Measurements from ENCODE around the gene WDR76.
"Not testable (repeated sequence)": the region's sequence is repeated elsewhere in the genome, so short reads cannot be mapped to it uniquely, and the experiment has no call there.

The WDR76 gene
- 29.4 to 34.4 reads per million in 2 donors for total RNA-seq

DNA sequence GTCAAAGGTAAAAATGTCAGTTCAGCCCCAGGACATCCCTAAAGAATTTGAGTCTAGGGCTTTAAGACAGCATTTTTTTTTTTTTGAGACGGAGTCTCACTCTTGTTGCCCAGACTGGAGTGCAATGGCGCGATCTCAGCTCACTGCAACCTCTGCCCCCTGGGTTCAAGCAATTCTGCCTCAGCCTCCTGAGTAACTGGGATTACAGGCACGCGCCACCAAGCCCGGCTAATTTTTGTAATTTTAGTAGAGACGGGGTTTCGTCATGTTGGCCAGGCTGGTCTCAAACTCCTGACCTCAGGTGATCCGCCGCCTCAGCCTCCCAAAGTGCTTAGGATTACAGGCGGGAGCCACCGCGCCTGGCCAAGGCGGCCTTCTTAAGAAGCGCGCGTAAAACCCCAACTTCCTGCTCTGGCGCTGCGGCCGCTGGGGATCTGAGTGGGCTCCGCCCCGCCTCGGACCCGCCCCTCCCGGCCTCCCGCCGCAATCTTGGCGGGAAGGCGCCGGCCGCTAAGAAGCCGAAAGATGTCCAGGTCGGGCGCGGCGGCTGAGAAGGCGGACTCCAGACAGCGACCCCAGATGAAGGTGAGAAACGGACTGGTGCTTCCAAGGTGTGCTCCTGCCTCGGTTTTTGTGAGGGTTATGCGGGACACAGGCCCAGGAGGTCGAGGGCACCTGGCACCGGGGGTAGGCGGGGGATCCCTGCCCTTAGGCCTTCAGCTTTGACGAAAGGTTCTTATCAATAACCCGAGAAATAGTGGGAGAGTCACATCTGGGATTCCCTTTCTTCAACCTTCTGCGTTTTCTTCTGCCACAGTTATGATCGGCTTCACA, at the start of gene WDR76:
TSS of gene WDR76 (plus strand) at position 495 of the 834 bp plus-strand sequence. CDS start at position 526, 31 bp downstream.
- peak; percentile 60 for DNase-seq

GRCh38 chr15:43777267-43777914, 49.4 kb upstream of the WDR76 start:
- DNase-seq = peak; percentile 71

DNA sequence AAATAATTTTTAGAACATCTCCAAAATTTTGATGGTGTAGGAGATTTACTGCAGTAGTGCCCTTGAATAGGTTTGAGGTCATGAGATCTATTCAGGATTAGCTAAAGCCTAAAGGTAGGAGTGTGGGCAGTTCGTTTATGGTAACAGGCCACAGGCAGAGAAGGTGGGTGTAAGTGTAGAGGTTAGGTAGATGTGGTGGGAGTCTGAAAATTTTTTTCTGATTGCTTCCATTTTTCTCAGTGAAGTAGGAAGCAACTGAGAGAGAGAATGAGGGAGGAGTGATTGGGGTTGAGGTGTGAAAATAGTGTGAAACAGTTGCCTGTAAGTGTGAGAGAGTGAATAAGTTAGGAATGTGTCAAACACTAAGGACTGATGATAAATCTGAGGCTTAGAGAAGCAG, 47.8 kb upstream of the WDR76 start:
- no peak for DNase-seq

GRCh38 chr15:43789409-43789808, 37.4 kb upstream of the WDR76 start:
- no peak for DNase-seq

GRCh38 chr15:43791993-43792760, 34.6 kb upstream of the WDR76 start, which contains the start of gene SERF2:
SERF2 (plus strand) TSS chr15:43792320; CDS start chr15:43792377, 57 bp downstream.
- peak; percentile 100 for DNase-seq

GRCh38 chr15:43792761-43793476, 33.9 kb upstream of the WDR76 start:
- no peak for DNase-seq

- DNase-seq = no peak
Observed at GRCh38 chr15:43793647-43794046, 33.2 kb upstream of the WDR76 start.

- no peak for DNase-seq
Observed at GRCh38 chr15:43794269-43795037, 32.3 kb upstream of the WDR76 start.

GRCh38 chr15:43795197-43795596, 31.6 kb upstream of the WDR76 start:
- no peak for DNase-seq

DNA sequence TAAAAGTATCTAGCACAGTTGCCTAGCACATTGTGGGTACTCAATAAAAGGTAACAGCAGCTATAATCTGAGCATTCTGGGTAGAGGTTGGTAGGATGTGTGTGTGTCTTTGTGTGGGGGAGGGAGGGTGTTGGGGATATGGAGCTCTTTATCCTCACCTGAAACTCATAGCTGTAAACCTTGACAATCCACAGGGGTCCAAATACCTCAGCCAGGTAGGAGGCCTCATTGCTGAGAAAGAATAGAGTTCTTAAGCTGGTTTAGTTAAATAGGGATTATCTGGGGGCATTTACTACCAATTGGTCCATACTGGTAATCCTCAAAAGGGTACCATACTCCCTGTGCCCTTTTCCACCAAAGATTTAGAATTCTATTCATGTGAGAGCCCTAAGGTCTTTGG, 30.8 kb upstream of the WDR76 start:
- no peak for DNase-seq

GRCh38 chr15:43796566-43796965, 30.2 kb upstream of the WDR76 start:
- no peak for DNase-seq

DNA sequence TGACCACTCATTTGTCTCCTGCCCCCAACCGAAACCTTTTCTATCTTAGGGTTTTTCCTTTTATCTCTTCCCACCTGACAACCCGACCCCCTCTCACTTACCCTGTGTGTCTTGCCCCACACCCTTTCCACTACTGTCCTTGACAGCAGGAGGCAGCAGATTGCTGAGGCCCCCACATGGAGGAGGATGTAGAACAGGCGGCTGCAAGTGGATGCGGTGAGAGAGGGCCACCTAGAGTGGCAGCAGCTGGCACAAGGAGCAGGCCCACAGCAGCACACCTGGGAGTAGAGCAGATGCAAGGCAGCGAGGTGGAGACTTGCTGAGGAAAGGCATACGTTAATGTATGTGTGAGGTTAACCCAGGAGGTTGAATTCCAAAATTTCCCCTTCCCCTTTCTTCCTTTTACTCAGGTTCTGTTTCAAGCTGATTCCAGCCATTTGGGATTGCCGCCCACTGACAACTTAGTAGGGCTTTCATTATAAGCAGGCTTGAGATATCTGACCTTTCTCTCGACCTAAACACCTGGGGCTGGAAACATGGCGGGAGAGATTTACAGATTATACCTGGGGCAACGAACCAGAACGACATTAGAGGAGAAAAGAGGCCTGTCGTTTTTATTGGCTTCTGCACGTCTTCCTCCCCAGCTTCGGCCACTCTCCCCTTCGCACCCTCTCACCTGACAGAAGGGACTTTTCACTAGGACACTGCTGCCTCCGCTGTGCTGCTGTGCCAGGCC, 27.4 kb upstream of the WDR76 start:
- DNase-seq = no peak

DNA sequence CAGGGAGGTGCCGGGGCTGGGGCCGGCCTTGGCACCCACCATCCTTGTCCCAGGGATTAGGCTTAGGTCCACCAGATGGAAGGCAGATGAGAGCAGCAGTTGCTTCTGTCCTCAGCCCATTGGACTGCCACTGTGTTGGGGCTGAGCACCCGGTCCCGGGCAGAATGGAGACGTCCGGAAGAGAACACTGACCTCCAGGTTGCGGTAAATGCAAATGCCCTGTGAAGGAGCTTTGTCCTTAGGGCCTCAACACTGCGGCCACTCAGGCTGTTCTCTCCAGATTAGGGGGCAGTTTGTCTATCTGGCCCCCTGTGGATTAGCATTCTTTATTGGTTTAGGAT, 26.9 kb upstream of the WDR76 start, which contains the start of gene SERINC4:
TSS of gene SERINC4 (minus strand) at position 276 of the 341 bp plus-strand sequence. CDS start at position 42, 234 bp downstream.
- no peak for DNase-seq

DNA sequence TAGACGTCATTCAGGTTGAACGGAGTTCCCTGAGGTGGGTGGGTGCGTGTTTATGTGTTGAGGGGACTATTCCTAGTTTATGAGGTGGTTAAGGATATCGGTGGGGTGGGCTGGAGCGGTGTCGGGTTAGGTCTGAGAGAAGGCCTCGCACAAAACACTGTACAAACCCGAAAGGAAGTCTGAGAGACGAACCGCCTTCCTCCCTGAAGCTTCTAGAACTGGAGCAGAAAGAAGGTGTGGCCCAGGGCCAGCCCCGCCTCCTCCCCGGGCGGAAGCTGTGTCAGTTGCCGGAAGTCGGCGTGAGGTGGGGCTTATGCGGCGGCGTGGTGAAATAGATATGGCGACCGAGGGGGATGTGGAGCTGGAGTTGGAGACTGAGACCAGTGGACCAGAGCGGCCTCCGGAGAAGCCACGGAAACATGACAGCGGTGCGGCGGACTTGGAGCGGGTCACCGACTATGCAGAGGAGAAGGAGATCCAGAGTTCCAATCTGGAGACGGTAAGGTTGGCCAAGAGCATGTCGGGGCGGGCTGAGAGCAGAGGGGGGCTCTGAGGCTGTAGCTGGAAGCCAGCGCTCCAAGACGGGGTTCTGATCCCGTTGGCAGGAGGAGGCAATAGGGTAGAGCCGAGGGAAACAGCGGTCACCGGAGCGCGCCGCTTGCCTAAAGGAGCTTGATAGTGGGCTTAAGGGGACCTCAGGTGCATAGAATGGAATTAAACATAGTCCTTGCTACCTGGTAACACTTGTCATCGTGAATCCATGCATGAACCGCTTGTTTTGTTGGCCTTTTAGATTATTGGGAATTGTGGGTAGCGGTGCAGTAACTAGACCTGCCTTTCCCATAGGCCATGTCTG, 26.3 kb upstream of the WDR76 start, which contains the start of gene HYPK:
TSS of gene HYPK (plus strand) at position 314 of the 856 bp plus-strand sequence. CDS start at position 338, 24 bp downstream.
- DNase-seq = peak; percentile 75

DNA sequence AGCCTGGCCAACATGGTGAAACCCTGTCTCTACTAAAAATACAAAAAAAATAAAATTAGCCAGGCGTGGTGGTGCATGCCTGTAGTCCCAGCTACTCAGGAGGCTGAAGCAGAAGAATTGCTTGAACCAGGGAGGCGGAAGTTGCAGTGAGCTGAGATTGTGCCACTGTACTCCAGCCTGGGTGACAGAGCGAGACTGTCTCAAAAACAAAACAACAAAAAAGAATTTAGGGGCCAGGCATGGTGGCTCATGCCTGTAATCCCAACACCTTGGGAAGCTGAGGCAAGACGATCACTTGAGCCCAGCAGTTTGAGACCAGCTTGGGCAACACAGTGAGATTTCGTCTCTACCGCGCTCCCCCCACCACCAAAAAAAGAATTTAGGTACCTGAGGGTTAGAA, 24.1 kb upstream of the WDR76 start:
- not testable (repeated sequence) for DNase-seq

- no peak for DNase-seq
Observed at GRCh38 chr15:43808435-43808950, 18.3 kb upstream of the WDR76 start.

DNA sequence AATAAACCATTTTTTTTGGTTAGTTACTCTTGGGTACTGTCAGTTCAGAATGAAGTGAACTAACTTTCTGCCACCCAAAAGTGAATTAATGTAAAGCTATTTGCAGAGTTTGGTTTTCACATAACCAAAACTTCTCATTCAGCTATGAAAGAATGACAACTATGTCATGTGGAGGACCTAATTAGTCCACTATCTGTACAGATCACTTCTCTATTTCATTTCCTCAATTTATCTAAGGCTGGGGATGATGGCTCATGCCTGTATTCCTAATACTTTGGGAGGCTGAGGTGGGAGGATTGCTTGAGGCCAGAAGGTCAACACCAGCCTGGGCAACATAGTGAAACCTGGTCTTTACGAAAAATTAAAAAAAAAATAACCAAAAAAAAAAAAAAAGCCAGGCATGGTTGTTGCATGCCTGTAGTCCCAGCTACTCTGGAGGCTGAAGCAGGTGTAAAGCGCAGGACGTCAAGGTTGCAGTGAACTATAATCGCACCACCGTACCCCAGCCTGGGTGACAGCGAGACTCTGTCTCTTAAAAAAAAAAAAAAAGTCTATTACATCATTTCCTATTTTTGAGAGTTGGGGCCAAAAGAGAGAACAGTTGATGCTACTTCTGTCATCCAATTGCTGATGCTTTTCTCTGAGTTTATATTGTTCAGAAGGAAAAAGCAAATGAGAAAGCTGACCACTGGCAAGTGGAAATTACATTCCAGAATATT, 17.7 kb upstream of the WDR76 start:
- DNase-seq = no peak

DNA sequence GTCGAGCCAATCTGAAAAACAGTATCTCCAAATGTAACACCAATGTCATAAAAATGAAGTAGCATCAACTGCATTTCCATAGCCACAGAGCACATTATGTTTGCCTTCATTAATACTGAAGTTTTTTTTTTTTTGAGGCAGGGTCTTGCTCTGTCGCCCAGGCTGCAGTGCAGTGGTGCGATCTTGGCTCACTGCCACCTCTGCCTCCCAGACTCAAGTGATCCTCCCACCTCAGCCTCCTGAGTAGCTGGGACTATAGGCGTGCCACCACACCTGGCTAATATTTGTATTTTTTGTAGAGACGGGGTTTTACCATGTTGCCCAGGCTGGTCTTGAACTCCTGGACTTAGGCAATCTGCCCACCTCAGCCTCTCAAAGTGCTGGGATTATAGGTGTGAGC, 11.7 kb upstream of the WDR76 start:
- DNase-seq = not testable (repeated sequence)

- DNase-seq = no peak
Observed at GRCh38 chr15:43821505-43821904, 5.3 kb upstream of the WDR76 start.
